ENCODE results near the gene PLB1. TPM values are rescaled to one million over a fixed set of nuclear protein-coding genes. Genes with fewer than 3 reads are reported as not detected.

PLB1 gene
- total RNA-seq, 2 donors from 2014 or later: 7.4 to 9.6 TPM

DNA sequence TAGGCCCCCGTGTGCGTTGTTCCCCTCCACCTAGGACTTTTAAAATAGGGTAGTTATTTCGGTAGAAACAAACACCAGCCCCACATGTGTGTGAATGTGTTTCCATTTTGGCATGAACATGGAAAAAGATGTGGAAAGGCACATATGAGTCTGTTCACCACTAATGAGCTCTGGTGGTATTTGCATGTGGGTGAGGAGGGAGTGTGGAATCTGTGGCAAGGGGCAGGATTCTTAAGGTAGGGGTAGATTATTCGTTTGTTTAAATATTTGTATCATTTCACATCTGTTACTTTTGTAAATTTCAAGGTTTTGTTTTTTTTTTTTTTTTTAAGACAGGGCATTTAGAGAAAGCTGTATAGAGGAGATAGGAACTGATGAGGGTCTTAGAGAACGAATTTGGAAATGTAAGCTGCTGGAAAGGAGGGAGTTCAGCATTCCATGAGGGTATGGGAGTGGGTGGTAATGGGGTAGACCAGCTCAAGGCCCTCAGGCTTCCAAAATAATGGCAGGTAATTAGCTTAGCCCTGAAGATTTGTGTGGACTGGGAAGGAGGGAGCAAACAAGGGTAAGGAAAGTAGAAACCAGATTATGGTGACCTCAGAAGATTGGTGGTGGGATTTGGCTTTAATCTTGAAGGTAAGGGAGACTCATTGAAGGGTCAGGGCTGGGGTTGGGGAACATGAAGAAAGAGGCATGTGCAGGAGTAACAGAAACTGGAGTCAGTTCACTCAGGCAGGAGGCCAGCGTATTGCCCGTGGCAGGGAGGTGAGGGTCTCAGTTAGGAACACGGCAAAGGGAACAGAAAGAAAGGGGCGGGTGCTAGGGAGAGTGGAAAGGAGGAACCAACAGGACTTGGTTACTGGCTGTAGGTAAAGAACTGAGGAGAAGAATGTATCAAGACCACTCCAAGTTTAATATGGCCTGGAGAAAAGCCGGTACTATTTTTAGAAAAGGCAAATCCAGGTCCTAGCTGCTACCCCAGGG, 123.6 kb downstream of the PLB1 start:
- intact Hi-C loops (cut with DNase I): no loop called here
- Histone ChIP-seq H3K36me3 (no peaks in the 10 kb centered on the region), H3K27me3 (replicated peaks; ENCODE audit: insufficient read depth) (no peaks in the 10 kb centered on the region), H3K4me3 (no peak overlapping the region), H3K4me1 (replicated peaks) (peaks cover 6% of the 10 kb centered on the region), H3K27ac (peak overlapping the region; percentile 85 to 90), H3K9me3 (no peaks in the 10 kb centered on the region)
- no peak for TF ChIP-seq POLR2A (IDR thresholded peaks at IDR 0.05)
- TF ChIP-seq POLR2AphosphoS5 (IDR thresholded peaks at IDR 0.05): no peak
- TF ChIP-seq, protein P1, sequence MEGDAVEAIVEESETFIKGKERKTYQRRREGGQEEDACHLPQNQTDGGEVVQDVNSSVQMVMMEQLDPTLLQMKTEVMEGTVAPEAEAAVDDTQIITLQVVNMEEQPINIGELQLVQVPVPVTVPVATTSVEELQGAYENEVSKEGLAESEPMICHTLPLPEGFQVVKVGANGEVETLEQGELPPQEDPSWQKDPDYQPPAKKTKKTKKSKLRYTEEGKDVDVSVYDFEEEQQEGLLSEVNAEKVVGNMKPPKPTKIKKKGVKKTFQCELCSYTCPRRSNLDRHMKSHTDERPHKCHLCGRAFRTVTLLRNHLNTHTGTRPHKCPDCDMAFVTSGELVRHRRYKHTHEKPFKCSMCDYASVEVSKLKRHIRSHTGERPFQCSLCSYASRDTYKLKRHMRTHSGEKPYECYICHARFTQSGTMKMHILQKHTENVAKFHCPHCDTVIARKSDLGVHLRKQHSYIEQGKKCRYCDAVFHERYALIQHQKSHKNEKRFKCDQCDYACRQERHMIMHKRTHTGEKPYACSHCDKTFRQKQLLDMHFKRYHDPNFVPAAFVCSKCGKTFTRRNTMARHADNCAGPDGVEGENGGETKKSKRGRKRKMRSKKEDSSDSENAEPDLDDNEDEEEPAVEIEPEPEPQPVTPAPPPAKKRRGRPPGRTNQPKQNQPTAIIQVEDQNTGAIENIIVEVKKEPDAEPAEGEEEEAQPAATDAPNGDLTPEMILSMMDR (IDR thresholded peaks at IDR 0.05): no peak
- DNase-seq (ENCODE audit: low spot score): no peak
- WGBS: 79% methylated on average over 10 of the region's 10 CpGs

DNA sequence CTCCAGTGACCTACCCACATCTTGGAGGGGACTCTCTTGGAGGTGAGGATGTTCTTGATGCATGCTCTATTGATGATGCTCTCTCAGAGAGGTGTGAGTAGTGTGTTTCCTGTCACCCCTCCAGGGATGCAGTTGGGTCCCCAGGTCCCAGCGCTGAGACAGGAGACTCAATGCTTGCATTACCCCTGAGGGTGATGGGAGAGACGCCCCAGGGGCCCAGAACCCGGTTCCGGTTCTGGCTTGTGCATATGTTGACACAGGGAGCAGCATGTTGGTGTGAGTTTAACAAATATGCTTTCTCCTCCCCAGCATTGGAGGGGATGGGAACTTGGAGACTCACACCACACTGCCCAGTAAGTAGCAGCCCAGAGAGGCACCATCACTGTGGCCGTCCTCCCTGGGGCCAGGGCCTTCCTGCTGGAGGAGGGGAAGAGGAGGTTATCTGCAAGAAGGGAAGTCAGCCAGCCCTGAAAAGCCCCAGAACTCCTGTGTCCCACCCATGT, 124.5 kb downstream of the PLB1 start:
- no peak overlapping the region for H3K4me3 ChIP-seq
- TF ChIP-seq POLR2A (IDR thresholded peaks at IDR 0.05) (no peak), POLR2AphosphoS5 (IDR thresholded peaks at IDR 0.05) (no peak)
- TF ChIP-seq, protein P1 (IDR thresholded peaks at IDR 0.05): no peak
- peaks cover 6% of the 10 kb centered on the region for H3K4me1 ChIP-seq (replicated peaks)
- WGBS: 78% methylated on average over 5 of the region's 5 CpGs
- intact Hi-C loops (cut with DNase I): no loop called here
- no peaks in the 10 kb centered on the region for H3K36me3 ChIP-seq
- H3K9me3 ChIP-seq: no peaks in the 10 kb centered on the region
- DNase-seq (ENCODE audit: low spot score): no peak
- H3K27me3 ChIP-seq (replicated peaks; ENCODE audit: insufficient read depth): no peaks in the 10 kb centered on the region
- H3K27ac ChIP-seq: peak overlapping the region; percentile 85 to 90

DNA sequence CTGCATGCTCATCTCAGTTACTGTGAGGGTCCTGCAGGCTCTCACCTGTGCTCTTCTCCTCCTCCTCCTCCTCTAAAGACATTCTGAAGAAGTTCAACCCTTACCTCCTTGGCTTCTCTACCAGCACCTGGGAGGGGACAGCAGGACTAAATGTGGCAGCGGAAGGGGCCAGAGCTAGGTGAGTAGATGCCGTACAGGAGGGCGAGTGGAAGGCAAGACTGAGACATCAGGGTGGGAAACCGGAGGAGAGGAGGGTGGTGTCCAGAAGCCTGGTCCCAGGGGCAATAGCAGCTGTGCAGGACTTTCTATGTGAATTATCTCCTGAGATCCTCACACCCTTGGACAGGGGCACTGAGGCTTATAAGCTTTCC, 124.9 kb downstream of the PLB1 start:
- intact Hi-C loops (cut with DNase I): no loop called here
- H3K4me3 ChIP-seq: no peak overlapping the region
- H3K27ac ChIP-seq: peak overlapping the region; percentile 85 to 90
- no peaks in the 10 kb centered on the region for H3K27me3 ChIP-seq (replicated peaks; ENCODE audit: insufficient read depth)
- H3K36me3 ChIP-seq: no peaks in the 10 kb centered on the region
- no peaks in the 10 kb centered on the region for H3K9me3 ChIP-seq
- no peak for DNase-seq (ENCODE audit: low spot score)
- TF ChIP-seq, protein P1 (IDR thresholded peaks at IDR 0.05): no peak
- TF ChIP-seq POLR2A (IDR thresholded peaks at IDR 0.05) (no peak), POLR2AphosphoS5 (IDR thresholded peaks at IDR 0.05) (no peak)
- H3K4me1 ChIP-seq (replicated peaks): peaks cover 6% of the 10 kb centered on the region
- WGBS: 96% methylated on average over 4 of the region's 4 CpGs

DNA sequence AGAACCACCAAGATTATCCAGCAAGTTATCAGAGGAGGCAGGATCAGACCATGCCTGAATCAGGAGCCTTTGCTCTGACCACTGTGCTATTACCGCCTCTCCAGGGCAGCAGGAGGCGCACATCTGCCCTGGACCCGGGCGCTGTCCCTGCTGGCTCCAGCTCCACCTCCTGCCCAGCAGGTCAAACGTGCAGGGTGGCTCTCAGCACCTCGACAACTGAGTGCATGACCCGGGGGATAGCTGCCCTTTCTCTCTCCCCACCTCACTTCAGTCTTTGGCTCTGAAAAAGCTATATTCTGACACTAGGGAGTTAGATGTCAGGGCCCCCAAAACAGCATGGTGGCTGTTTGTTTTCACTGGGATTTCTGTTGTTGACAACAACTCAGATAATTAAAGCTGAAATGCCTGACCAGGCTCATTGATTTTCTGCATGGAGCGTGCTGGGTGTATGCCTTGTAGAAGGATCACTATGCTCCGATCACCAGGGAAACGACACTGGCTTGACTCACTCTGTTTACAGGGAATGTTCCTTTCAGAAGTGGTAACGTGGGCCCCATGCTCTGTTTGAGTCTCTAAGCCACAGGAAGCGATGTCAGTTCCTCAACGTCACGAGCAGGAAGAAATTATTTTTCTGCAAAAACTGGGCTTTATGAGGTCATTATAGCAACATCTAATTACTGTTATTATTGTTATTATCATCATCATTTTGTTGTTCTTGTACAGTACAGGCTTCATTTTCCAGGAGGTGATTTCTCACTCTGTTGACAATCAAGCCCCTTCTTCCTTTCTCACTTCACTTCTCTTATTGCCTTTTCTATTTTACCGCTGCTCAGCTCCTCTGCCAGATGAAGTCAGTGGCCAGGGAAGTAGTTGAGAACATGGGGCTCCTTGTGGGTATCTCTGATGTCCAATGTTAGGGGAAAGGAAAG, 125.6 kb downstream of the PLB1 start:
- Histone ChIP-seq H3K36me3 (no peaks in the 10 kb centered on the region), H3K27ac (peak overlapping the region; percentile 85 to 90), H3K4me3 (no peak overlapping the region), H3K4me1 (replicated peaks) (peaks cover 6% of the 10 kb centered on the region), H3K9me3 (no peaks in the 10 kb centered on the region), H3K27me3 (replicated peaks; ENCODE audit: insufficient read depth) (no peaks in the 10 kb centered on the region)
- DNase-seq (ENCODE audit: low spot score): peak; percentile 77
- no peak for TF ChIP-seq POLR2A (IDR thresholded peaks at IDR 0.05)
- TF ChIP-seq POLR2AphosphoS5 (IDR thresholded peaks at IDR 0.05): peak; percentile 91
- TF ChIP-seq, protein P1 (IDR thresholded peaks at IDR 0.05): peak in 1 of 4 experiments; percentile 19
- intact Hi-C loops (cut with DNase I): no loop called here
- 28% methylated on average over 15 of the region's 15 CpGs for WGBS

Measured in prostate gland (tissue), 2 donors.